Measurements from ENCODE around the gene SREBF2.
"Not testable (repeated sequence)": the region's sequence is repeated elsewhere in the genome, so short reads cannot be mapped to it uniquely, and the experiment has no call there.

The SREBF2 gene

DNA sequence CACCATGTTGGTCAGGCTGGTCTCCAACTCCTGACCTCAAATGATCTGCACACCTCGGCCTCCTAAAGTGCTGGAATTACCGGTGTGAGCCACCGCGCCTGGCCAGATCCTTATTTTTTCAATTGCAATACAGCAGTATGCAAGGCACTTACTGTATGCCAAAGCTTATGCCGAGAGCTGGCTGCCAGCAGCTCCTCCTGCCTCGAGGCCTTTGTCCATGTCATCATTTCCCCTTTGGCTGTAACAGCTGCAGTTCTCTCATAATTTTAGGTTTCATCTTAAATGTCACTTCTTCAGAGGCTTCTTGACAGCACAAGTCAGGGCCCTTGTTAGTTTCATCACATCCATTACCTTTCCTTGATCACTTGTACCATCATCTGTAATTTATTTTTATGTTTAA lies 1.5 kb upstream of the SREBF2 start:
- DNase-seq (ENCODE audit: low spot score): no peak
- H3K27ac ChIP-seq: peak overlapping the region; percentile 71
- POLR2A ChIA-PET (ENCODE audit: low non-redundant PET): no interaction called here
- TF ChIP-seq, protein P1, sequence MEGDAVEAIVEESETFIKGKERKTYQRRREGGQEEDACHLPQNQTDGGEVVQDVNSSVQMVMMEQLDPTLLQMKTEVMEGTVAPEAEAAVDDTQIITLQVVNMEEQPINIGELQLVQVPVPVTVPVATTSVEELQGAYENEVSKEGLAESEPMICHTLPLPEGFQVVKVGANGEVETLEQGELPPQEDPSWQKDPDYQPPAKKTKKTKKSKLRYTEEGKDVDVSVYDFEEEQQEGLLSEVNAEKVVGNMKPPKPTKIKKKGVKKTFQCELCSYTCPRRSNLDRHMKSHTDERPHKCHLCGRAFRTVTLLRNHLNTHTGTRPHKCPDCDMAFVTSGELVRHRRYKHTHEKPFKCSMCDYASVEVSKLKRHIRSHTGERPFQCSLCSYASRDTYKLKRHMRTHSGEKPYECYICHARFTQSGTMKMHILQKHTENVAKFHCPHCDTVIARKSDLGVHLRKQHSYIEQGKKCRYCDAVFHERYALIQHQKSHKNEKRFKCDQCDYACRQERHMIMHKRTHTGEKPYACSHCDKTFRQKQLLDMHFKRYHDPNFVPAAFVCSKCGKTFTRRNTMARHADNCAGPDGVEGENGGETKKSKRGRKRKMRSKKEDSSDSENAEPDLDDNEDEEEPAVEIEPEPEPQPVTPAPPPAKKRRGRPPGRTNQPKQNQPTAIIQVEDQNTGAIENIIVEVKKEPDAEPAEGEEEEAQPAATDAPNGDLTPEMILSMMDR (conservative IDR thresholded peaks at IDR 0.05; ENCODE audit: low read depth): no peak
- CTCF ChIA-PET: interaction anchor here (0.6 kb wide), 1 partner anchor 25 kb away, joined by 3 read pairs; no protein-coding TSS in a partner anchor

DNA sequence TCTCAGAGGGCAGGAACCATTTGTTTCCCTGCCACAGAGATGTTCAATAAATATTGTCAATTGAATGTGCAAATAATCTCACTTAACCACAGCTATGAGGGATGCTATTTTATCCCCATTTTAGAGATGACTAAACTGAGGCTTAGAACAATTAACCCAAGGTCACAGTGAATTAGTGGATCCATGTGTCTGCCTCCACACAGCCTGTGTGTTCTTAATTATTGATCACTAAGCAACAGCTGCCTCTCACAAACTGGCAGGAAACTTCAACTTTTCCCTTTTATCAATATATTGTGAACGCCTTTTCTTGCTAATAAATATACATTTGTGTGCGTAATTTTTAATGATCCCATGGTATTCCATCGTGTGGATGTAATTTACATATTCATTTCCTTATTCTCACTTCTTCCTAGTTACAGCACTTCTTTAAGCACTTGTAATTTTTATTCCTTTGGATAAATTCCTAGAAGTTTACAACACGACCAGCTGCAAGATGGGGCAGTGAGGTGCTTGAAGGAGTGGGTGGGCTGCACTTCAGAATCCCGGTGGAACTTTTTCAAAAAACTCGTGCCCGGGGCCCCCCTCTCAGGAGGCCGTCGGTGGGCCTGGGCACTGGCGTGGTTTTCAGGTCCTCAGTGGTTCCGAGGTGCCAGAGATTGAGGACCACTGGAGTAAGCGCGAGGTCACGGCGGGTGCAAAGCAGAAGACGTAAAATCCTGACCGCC lies 915 bp upstream of the SREBF2 start:
- TF ChIP-seq, protein P1 (conservative IDR thresholded peaks at IDR 0.05; ENCODE audit: low read depth): no peak
- H3K27ac ChIP-seq: peak overlapping the region; percentile 95
- POLR2A ChIA-PET (ENCODE audit: low non-redundant PET): interaction anchor here (0.6 to 1.1 kb wide), 2 partner anchors 13 to 164 kb away, joined by 3 read pairs; no protein-coding TSS in a partner anchor
- DNase-seq (ENCODE audit: low spot score): no peak
- CTCF ChIA-PET: no interaction called here

DNA sequence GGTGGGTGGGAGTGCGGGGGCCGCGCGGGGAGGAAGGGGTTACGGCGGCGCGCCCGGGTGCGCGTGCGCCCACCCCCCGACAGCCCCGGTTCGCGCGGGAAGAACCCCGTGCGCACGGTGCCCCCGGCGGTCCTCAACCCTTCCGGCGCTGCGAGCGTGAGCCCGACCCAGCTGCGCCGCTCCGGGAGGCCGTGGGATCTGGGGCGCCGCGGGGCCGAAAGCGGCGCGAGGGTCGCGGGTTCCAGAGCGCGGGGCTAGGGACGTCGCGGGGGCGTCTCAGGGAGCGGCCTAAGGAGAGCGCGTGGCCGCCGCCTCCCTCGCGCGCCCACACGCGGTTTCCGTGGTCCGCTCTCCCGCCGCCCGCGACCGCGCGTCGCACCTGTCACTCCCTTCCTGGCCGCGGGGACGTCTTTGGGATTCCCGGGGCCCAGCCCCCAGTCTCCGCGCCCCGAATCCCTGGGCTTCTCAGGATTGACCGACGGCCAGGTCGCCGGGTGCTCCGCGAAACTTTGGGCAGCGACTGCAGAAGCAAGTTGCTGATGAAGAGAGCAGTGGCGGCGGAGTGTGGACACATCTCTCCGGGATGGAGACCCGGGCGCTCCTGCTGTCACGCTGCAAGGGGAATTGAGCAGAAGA lies 582 bp downstream of the SREBF2 start:
- DNase-seq (ENCODE audit: low spot score): no peak
- TF ChIP-seq, protein P1 (conservative IDR thresholded peaks at IDR 0.05; ENCODE audit: low read depth): no peak
- ChIA-PET CTCF (interaction anchor here (0.6 kb wide), 1 partner anchor 146 kb away, joined by 3 read pairs; no protein-coding TSS in a partner anchor), POLR2A (ENCODE audit: low non-redundant PET) (interaction anchor here (0.5 to 1.1 kb wide), 2 partner anchors 11 to 26 kb away, joined by 3 to 7 read pairs; no protein-coding TSS in a partner anchor)
- peak overlapping the region; percentile 95 for H3K27ac ChIP-seq

DNA sequence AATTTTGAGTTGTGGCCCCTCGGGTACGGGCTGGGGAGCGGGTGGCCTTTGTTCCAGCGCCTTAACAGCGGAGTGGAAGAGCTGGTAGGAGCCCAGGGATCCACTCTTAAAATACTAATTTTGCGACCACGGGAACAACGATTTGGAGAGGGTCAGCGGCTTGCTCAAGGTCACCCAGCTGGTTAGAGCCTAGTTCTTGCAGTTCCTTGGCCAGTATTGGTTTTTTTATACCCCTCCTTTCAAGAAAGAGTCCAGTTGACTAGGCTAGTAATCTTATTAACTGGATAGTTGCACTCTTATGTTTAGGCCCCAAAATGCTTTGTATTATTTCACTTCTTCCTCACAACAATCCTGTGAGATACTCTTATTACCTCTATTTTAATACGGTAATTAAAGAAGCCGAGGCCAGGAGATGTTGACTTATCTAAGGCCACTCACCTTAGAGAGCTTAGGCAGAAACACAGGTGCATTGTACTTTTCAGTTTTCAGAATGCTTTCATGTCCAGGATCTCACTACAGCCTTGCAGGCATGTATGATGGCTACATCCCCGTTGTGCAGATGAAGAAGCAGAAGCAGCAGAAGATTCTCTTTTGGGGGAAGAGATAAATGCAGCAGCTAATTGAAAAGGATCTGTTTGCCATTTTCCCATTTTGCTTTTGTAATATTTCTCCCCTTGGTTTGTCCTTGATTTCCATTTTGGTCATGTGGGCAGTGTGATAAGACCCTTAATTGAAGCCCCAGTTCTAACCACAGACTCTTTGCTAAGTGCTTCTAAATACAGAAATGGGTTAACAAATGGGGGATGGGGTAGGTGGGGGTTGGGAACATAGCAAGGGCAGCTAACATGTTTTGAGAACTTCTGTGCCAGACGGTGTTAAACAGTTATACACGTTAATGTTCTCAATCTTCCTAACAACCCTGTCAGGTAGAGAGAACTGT lies 1.4 kb downstream of the SREBF2 start:
- ChIA-PET POLR2A (ENCODE audit: low non-redundant PET) (no interaction called here), CTCF (interaction anchor here (0.7 kb wide), 1 partner anchor 25 kb away, joined by 6 read pairs; no protein-coding TSS in a partner anchor)
- DNase-seq (ENCODE audit: low spot score): no peak
- peak overlapping the region; percentile 95 for H3K27ac ChIP-seq
- TF ChIP-seq, protein P1 (conservative IDR thresholded peaks at IDR 0.05; ENCODE audit: low read depth): no peak

DNA sequence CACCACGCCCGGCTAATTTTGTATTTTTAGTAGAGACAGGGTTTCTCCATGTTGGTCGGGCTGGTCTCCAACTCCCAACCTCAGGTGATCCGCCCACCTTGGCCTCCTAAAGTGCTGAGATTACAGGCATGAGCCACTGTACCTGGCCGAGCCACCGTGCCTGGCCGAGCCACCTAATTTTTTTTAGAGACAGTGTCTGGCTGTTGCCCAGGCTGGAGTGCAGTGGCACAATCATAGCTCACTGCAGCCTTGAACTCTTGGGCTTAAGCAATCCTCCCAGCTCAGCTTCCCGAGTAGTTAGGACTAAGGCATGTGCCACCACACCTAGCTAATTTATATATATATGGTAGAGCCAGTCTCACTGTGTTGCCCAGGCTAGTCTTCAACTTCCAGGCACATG lies 2.6 kb downstream of the SREBF2 start:
- CTCF ChIA-PET: interaction anchor here (0.6 to 0.7 kb wide), 2 partner anchors 277 to 1912 kb away, joined by 4 read pairs; no protein-coding TSS in a partner anchor
- DNase-seq (ENCODE audit: low spot score); POLR2A ChIA-PET (ENCODE audit: low non-redundant PET): not testable (repeated sequence)
- H3K27ac ChIP-seq: peak overlapping the region; percentile 60

DNA sequence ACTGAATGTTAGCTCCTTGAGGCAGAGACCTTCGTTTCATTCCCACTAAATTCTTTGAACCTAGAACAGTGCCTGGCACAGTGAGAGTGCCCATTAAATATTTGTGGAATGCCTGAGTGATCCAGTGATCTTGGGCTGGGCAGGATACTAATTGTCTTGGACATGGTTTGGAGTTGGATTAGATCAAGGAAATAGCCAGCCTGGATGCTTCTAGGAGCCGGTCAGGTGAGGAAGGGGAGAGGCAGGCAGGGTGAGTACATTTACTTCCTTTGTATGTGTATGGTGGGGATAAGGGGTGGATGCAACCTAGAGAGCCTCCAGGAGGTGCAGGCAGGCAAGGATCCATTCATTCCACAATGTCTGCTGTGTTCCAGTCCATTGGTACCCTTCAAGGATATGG lies 3.6 kb downstream of the SREBF2 start:
- ChIA-PET POLR2A (ENCODE audit: low non-redundant PET) (no interaction called here), CTCF (no interaction called here)
- TF ChIP-seq, protein P1 (conservative IDR thresholded peaks at IDR 0.05; ENCODE audit: low read depth): no peak
- H3K27ac ChIP-seq: no peak overlapping the region
- DNase-seq (ENCODE audit: low spot score): no peak

All from RWPE1 (cell line).